Effector memory CD4-positive, alpha-beta T cell (primary cell): ENCODE measurements around the gene ACADM.
"Not testable (repeated sequence)": the region's sequence is repeated elsewhere in the genome, so short reads cannot be mapped to it uniquely, and the experiment has no call there.

Experiments used
- DNase-seq, 3 donors: peaks; one replicate each; pipeline ENCODE4 v3.0.0-alpha.2; 2020
- H3K27ac ChIP-seq: 2 replicates; pipeline ENCODE4 v1.7.0; 2013; ENCODE audit warnings: mild to moderate bottlenecking, low read length, moderate library complexity; ENCODE audit not compliant: insufficient read depth, poor library complexity, severe bottlenecking
- H3K27me3 ChIP-seq: replicated peaks from 2 replicates; pipeline ENCODE4 v1.7.0; 2013; ENCODE audit warnings: mild to moderate bottlenecking, low read length; ENCODE audit not compliant: insufficient read depth, control insufficient read depth, poor library complexity, severe bottlenecking
- H3K36me3 ChIP-seq: 2 replicates; pipeline ENCODE4 v1.7.0; 2013; ENCODE audit warnings: mild to moderate bottlenecking, low read length, moderate library complexity; ENCODE audit not compliant: control insufficient read depth, insufficient read depth
- H3K4me1 ChIP-seq: 2 replicates; pipeline ENCODE4 v1.7.0; 2013; ENCODE audit warnings: low read length, mild to moderate bottlenecking; ENCODE audit not compliant: control insufficient read depth, insufficient read depth, poor library complexity, severe bottlenecking
- H3K4me3 ChIP-seq: 2 replicates; pipeline ENCODE4 v1.7.0; 2013; ENCODE audit warnings: low read length, low read depth, mild to moderate bottlenecking; ENCODE audit not compliant: insufficient read depth, poor library complexity, severe bottlenecking
- H3K9me3 ChIP-seq: 2 replicates; pipeline ENCODE4 v1.7.0; 2013; ENCODE audit warnings: mild to moderate bottlenecking, low read length, moderate library complexity; ENCODE audit not compliant: control insufficient read depth

The ACADM gene

DNA sequence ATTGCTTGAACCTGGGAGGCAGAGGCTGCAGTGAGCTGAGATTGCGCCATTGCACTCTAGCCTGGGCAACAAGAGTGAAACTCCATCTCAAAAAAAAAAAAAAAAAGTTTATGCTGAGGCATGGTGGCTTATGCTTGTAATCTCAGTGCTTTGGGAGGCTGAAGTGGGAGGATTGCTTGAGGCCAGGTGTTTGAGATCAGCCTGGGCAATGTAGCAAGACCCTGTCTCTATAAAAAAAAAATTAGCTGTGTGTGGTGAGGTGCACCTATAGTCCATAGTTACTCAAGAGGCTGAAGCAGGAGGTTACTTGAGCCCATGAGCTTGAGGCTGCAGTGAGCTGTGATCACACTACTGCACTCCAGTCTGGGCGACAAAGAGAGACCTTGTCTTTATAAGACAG lies 77.0 kb downstream of the ACADM start:
- H3K27me3 ChIP-seq, H3K9me3 ChIP-seq, H3K4me1 ChIP-seq, H3K4me3 ChIP-seq, DNase-seq, H3K27ac ChIP-seq, H3K36me3 ChIP-seq: not testable (repeated sequence)

DNA sequence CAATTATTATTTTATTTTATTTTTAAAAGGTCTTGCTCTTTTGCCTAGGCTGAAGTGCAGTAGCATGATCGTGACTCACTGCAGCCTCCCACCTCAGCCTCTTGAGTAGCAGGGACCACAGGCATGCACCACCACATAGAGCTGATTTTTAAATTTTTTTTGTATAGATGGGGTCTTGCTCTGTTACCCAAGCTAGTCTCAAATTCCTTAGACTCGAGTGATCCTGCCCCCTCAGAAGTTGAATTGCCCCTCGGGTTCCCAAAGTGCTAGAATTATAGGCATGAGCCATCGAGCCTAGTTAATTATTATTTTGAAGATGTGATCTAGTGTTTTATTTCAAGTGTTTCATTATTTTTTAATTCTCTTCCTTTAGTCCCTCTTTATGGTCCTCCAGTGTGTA lies 84.4 kb downstream of the ACADM start:
- Histone ChIP-seq H3K4me1 (no peaks in the 10 kb centered on the region), H3K4me3 (no peak overlapping the region), H3K9me3 (no peaks in the 10 kb centered on the region), H3K36me3 (no peaks in the 10 kb centered on the region), H3K27me3 (no peaks in the 10 kb centered on the region), H3K27ac (no peak overlapping the region)
- DNase-seq, result no peak

DNA sequence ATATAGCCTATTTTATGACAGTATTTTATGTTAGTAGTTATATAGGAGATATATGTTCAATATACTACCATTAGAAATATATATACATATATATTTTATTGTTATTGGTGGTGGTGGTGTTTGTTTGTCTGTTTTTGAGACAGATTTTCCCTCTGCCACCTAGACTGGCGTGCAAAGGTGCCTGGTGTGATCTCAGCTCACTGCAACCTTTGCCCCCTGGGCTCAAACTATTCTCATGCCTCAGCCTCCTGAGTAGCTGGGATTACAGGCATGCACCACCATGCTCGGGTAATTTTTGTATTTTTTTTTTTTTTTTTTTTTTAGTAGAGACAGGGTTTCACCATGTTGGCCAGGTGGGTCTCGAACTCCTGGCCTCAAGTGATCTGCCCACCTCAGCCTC lies 85.6 kb downstream of the ACADM start:
- not testable (repeated sequence) for DNase-seq, H3K27ac ChIP-seq, H3K9me3 ChIP-seq, H3K36me3 ChIP-seq, H3K4me3 ChIP-seq, H3K4me1 ChIP-seq, H3K27me3 ChIP-seq

DNA sequence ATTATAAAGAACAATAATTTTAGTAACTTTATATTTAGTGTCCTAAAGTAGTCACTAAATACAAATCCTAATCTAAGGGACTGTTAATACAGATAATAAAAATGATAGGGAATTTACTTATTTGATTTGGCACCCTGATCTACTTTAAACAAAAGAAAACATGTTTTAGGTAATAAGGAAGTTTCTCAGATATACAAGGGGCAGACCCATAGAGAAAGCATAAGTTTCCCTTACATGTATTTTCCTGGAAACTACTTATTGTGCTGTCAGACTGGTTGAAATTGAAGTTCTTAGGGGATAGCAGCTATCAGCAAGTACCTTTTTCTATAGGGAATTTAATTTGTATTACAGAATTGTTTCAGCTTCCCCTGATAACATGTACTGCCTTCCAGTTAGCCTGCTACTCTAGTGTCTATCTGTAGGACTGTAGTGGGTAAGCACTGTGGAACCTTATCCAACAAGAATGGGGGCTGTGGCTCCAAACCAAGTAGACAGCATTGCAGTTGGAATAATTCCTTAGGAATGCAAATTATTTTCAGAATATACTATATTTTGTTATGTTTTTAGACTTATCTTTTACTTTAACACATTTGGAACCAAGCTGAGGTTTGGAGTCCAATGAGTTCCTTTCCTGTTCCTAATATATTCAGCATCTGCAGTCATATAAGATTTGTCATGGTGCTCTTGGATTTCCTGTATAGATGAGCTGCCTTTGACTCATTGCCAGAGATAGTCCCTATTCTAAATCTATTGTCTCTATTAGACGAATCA lies 86.9 kb downstream of the ACADM start:
- Histone ChIP-seq H3K9me3 (no peaks in the 10 kb centered on the region), H3K27ac (no peak overlapping the region)
- DNase-seq, result no peak

GRCh38 chr1:75812065-75812464 lies 87.6 kb downstream of the ACADM start:
- H3K4me1 ChIP-seq, result no peaks in the 10 kb centered on the region

More for the DNA sequence above, 86.9 kb downstream of the ACADM start:
- H3K27me3 ChIP-seq, result no peaks in the 10 kb centered on the region
- no peaks in the 10 kb centered on the region for H3K36me3 ChIP-seq
- no peaks in the 10 kb centered on the region for H3K4me1 ChIP-seq
- H3K4me3 ChIP-seq, result no peak overlapping the region

More at GRCh38 chr1:75812065-75812464, 87.6 kb downstream of the ACADM start:
- H3K4me3 ChIP-seq, result no peak overlapping the region
- H3K27ac ChIP-seq, result no peak overlapping the region
- DNase-seq, result no peak
- no peaks in the 10 kb centered on the region for H3K9me3 ChIP-seq
- no peaks in the 10 kb centered on the region for H3K36me3 ChIP-seq
- H3K27me3 ChIP-seq, result no peaks in the 10 kb centered on the region
